Heart left ventricle (tissue), 16 donors: ENCODE data around the gene KRTAP22-1. TPM values are rescaled to one million over a fixed set of nuclear protein-coding genes. Genes with fewer than 3 reads are reported as not detected.

Source experiments
- ATAC-seq, 4 donors: fragments of 200-7000 bp; cut with Tn5 transposase; one replicate each; pipeline ENCODE4 v1.9.1; 2020 to 2022; ENCODE audit warnings: moderate library complexity in 4 of 4, mild to moderate bottlenecking in 3 of 4, moderate number of reproducible peaks in 1 of 4
- DNase-seq, 5 donors: peaks; one replicate each; pipeline ENCODE4 v3.0.0-alpha.2; 2020
- H3K27ac ChIP-seq, 12 donors: fragments of 200-600 bp; sonication (generic) in 4 of 12; one replicate each; pipeline versions ENCODE4 v1.5.0 to v1.8.0; 2016 to 2022; ENCODE audit warnings: mild to moderate bottlenecking in 2 of 12
- H3K27me3 ChIP-seq, 9 donors: fragments of 200-600 bp; sonication (generic) in 2 of 9; one replicate each; pipeline versions ENCODE4 v1.5.1 to v1.8.0; 2016 to 2022; ENCODE audit warnings: mild to moderate bottlenecking in 3 of 9
- H3K36me3 ChIP-seq, 9 donors: fragments of 200-600 bp; sonication (generic) in 2 of 9; one replicate each; pipeline versions ENCODE4 v1.5.0 to v1.8.0; 2018 to 2022; ENCODE audit warnings: mild to moderate bottlenecking in 2 of 9
- H3K4me1 ChIP-seq, 12 donors: fragments of 200-600 bp; sonication (generic) in 4 of 12; one replicate each; pipeline versions ENCODE4 v1.5.0 to v1.8.0; 2016 to 2022; ENCODE audit warnings: mild to moderate bottlenecking in 3 of 12
- H3K4me3 ChIP-seq, 12 donors: fragments of 200-600 bp; sonication (generic) in 4 of 12; one replicate each; pipeline versions ENCODE4 v1.5.0 to v1.8.0; 2017 to 2022; ENCODE audit warnings: mild to moderate bottlenecking in 9 of 12, moderate library complexity in 4 of 12
- H3K9me3 ChIP-seq, 12 donors: fragments of 200-600 bp; sonication (generic) in 4 of 12; one replicate each; pipeline versions ENCODE4 v1.5.0 to v1.8.0; 2016 to 2022; ENCODE audit warnings: mild to moderate bottlenecking in 1 of 12
- CTCF ChIP-seq, 12 donors: fragments of 200-600 bp; sonication (generic) in 4 of 12; IDR thresholded peaks; one replicate each; pipeline versions ENCODE4 v1.5.0 to v1.8.0; 2018 to 2022; ENCODE audit warnings: antibody characterized with exemption in 12 of 12, mild to moderate bottlenecking in 5 of 12
- POLR2A ChIP-seq, 2 donors: fragments of 450-650 bp; IDR thresholded peaks; one replicate each; pipeline ENCODE4 v1.6.1; 2017; ENCODE audit warnings: antibody characterized with exemption in 2 of 2, mild to moderate bottlenecking in 2 of 2, moderate library complexity in 2 of 2
- WGBS, 4 donors: extraction: QIAGEN DNeasy Blood & Tissue Kit in 2 of 4; methylation state at CpG; one replicate each; pipeline versions ENCODE4 v1.1.5 to v1.1.7; 2013 to 2018; 5-methylcytosine and 5-hydroxymethylcytosine counted together
- intact Hi-C, 10 donors: fragments of 100-400 bp; cut with DNase I; formaldehyde crosslinking; loops; one replicate each; pipeline versions ENCODE4 v1.11.1 to v1.14.2; 2022
- long read RNA-seq, 3 donors: library from polyadenylated mRNA; unstranded; transcript quantifications; one replicate each; pipeline ENCODE4 v2.0.0, GENCODE V29; 2020 to 2021
- polyA plus RNA-seq, 2 donors: library from polyadenylated mRNA; stranded (reverse); fragments of 200-250 nt; gene quantifications; one replicate each; pipeline ENCODE4 v1.2.3, GENCODE V29; 2013
- total RNA-seq, 9 donors: library from RNA; depleted of rRNA in 2 of 9; stranded (reverse); fragments of >200 nt in 2 of 9; fragmentation: NEBNext Ultra II Directional in 3 of 9; extraction: Animal tissue kit (Norgen Biotek cat#: 25700) in 3 of 9; gene quantifications; one replicate each; pipeline versions ENCODE4 v1.1.0 to v1.2.4, GENCODE V29; 2016 to 2023
- donor health status: ischemic (EF 13 %, LVEDD 7.1; RV severe dilation, severe dysfunction).
- donor health status: healthy with polysubstance abuse.
- donor health status: DM: no; HTN: yes; CAD: no.
- donor health status: DM: no; HTN: no; CAD: no.
- donor health status: ischemic (EF 25% LVEDD 6.9; RV normal size, moderate dysfunction).
- donor health status: ischemic (EF 25% LVEDD 5.7; RV mildly dilated, moderate dysfunction).
- donor health status: healthy.
- donor health status: DM: yes; HTN: yes; CAD: no.
- donor health status: ischemic (EF 35%, LVEDD 5.7; RV mildly dilated, moderate dysfunction).
- donor health status: nonischemic (EF 11% LVEDD 7.7; RV severe dilation, severe dysfunction).
- donor health status: DM: yes; HTN: yes; CAD: no.
- donor health status: PGD.
- donor health status: ischemic (EF 29% LVEDD 5.4; RV normal size, mild dysfunction).
- donor health status: nonischemic (EF 23%, LVEDD 6.1; RV moderate dilation, normal function).

Gene KRTAP22-1
- total RNA-seq (not detected), polyA plus RNA-seq (not detected)
- long read RNA-seq, donor 1, result 0 reads
- long read RNA-seq, donor 2, result 0 reads
- long read RNA-seq, donor 3, result 0 reads

- Histone ChIP-seq H3K4me1 (no peaks in the 10 kb centered on the region), H3K27me3 (no peaks in the 10 kb centered on the region), H3K27ac (no peak within 1 kb of the TSS), H3K4me3 (no peak within 1 kb of the TSS), H3K9me3 (peaks cover 0 to 5% (median 0%) of the 10 kb centered on the region in 12 donors), H3K36me3 (no peaks in the 10 kb centered on the region)
- intact Hi-C loops, result no loop called here
- ATAC-seq (no peak), DNase-seq (no peak)
- TF ChIP-seq CTCF (IDR thresholded peaks at IDR 0.05) (no peak), POLR2A (IDR thresholded peaks at IDR 0.05) (no peak)
- 41 to 100% (median 67%) methylated on average over 1 of the region's 1 CpG for WGBS, 4 donors
These were observed at the start of gene KRTAP22-1 for GRCh38 chr21:30600787-30601186. Gene KRTAP22-1 (plus strand): TSS chr21:30601087.

GRCh38 chr21:30552782-30553181 is 48.1 kb upstream of the KRTAP22-1 start:
- WGBS, 4 donors, result 38 to 68% (median 46%) methylated on average over 1 of the region's 1 CpG
- Histone ChIP-seq H3K4me1 (no peaks in the 10 kb centered on the region), H3K4me3 (no peak overlapping the region), H3K9me3 (peaks cover 0 to 12% (median 0%) of the 10 kb centered on the region in 12 donors), H3K36me3 (no peaks in the 10 kb centered on the region), H3K27me3 (no peaks in the 10 kb centered on the region), H3K27ac (no peak overlapping the region)
- peak in 2 of 4 donors; percentile 65 to 69 for ATAC-seq
- intact Hi-C loops, result loop anchor here in 1 of 10 donors (5.0 kb wide), 1 partner anchor 140 kb away; no protein-coding TSS in a partner anchor
- no peak for DNase-seq
- TF ChIP-seq POLR2A (IDR thresholded peaks at IDR 0.05), result no peak

- DNase-seq (no peak), ATAC-seq (no peak)
- TF ChIP-seq CTCF (IDR thresholded peaks at IDR 0.05) (no peak), POLR2A (IDR thresholded peaks at IDR 0.05) (no peak)
- Histone ChIP-seq H3K36me3 (no peaks in the 10 kb centered on the region), H3K27me3 (no peaks in the 10 kb centered on the region), H3K4me3 (no peak overlapping the region), H3K4me1 (no peaks in the 10 kb centered on the region), H3K27ac (no peak overlapping the region), H3K9me3 (peaks cover 0 to 12% (median 0%) of the 10 kb centered on the region in 12 donors)
- intact Hi-C loops, result no loop called here
- 56 to 88% (median 82%) methylated on average over 2 of the region's 2 CpGs for WGBS, 4 donors
These were observed 45.8 kb upstream of the KRTAP22-1 start for GRCh38 chr21:30555095-30555494.

GRCh38 chr21:30561264-30561895 is 39.5 kb upstream of the KRTAP22-1 start, which contains the start of gene KRTAP19-7:
Gene KRTAP19-7 (minus strand): TSS chr21:30561314. CDS start chr21:30561289, 25 bp downstream.
- DNase-seq (no peak), ATAC-seq (peak in 2 of 4 donors; percentile 18 to 28)
- no peaks in the 10 kb centered on the region for H3K9me3 ChIP-seq
- intact Hi-C loops, result loop anchor here in 1 of 10 donors (10.0 kb wide), 1 partner anchor 77 kb away; the partner anchor contains the start of genes KRTAP19-1 and KRTAP19-2
- no peak within 1 kb of the TSS for H3K4me3 ChIP-seq
- 42 to 63% (median 49%) methylated on average over 2 of the region's 2 CpGs for WGBS, 4 donors
- H3K27ac ChIP-seq, result no peak within 1 kb of the TSS
- peaks cover 0 to 5% (median 0%) of the 10 kb centered on the region in 12 donors for H3K4me1 ChIP-seq
- H3K36me3 ChIP-seq, result no peaks in the 10 kb centered on the region
- TF ChIP-seq POLR2A (IDR thresholded peaks at IDR 0.05), result no peak
- no peak for TF ChIP-seq CTCF (IDR thresholded peaks at IDR 0.05)
- H3K27me3 ChIP-seq, result no peaks in the 10 kb centered on the region
